ENCODE data around the gene KCND1.

DNA sequence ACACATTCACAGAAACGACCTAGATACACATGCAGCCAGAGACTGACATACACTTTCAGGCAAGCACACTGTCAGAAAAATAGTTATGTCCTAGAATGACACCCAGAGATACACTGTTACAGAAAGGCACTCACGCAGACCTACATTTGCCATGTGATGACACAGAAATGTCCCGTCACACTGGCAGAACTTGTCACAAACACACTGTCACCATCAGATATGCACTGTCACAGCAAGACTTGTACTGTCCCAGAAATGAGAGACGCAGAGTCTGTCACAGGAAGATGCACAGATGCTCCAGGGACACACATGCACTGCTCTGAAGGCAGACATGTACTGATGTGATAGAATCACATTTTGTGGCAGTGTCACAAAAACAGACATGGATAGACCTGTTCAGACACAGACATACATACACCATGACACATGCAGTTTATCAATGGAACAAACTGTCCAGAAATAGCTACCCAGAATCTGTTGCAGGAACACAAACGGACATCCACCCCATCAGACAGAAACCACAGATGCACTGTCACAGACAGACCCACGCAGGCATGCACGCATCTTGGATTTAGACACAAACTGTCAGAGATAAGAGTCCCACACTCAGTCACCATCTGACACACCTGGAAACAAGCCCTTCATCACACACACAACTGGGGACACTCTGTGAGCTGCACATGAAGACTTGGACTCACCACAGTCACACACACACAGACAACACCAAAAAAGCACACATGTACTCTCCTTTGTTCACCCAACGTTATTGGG, 51.5 kb downstream of the KCND1 start:
- TF ChIP-seq EZH2phosphoT487 (IDR thresholded peaks at IDR 0.05; ENCODE audit: borderline replicate concordance, low read length) (no peak), EZH2 (IDR thresholded peaks at IDR 0.05; ENCODE audit: low read length, unreplicated experiment) (no peak)

Data from PC-3 (cell line).